ENCODE data around the gene SLX4IP.

SLX4IP gene

DNA sequence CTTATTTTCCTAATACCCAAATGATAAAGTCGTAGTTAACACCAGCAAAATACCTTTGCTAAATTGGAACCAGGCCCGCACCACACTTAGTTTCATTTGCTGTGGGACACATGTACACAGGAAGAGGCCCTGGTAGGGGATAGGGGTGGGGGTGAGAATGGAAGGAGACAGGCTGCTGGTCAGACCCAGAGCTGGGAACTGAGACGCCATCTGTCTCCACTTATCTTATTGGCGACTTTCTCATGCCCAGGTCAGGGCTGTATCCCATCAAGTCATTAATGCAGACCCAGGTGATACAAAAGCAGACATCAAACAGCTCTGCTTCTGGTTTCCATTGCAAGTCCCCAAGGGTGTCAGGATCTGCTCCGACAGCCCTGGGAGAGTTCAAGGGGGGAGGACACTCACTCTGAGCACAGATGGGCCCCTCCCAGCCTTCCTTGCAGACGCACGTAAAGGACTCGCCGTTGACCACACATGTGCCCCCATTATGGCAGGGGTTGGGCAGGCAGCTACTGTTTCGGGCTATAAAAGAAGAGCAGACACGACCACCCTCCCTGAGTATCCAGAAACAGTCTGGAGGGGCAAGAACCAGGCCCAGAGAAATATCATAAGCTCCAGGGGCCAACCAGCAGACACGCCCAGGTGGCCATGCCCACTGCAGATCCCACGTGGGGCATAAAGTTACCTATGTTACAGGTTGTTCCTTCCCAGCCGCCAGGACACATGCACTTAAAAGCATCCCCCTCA lies 209.5 kb downstream of the SLX4IP start:
- no peak for DNase-seq (ENCODE audit: low read depth in 2 of 2, low spot score in 1 of 2)

DNA sequence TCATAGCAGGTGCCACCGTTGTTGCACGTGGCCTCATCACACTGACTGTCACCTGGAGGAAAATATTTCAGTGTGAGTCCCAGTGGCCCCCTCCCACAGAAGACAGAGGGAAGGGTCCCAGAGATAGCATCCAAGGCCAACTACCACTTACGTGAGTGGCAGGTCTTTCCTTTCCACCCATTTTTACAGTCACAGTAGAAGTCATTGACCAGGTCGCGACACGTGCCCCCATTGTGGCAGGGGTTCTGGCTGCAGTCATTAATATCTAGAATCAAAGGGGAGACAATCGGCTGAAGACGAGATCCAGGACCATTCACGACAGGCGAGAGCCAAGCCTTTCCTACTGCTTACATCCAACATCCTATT lies 210.1 kb downstream of the SLX4IP start:
- DNase-seq (ENCODE audit: low read depth in 2 of 2, low spot score in 1 of 2): no peak

DNA sequence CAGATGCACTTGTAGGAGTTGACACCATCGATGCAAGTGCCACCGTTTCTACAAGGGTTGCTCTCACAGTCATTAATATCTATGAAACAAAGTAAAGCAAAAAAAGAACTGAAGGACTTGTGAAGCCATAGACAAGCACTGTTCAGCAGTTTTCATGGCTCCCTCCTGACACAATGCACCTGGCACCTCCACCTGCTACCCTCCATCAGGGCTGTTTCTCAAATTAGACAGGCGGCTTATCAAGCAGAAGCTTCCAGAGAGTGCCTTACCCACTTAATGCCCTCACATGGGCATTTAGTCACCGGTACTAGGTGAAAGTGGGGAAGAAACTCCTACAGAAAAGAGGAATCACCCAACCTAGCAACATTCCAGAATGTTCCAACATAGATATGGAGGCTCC lies 210.9 kb downstream of the SLX4IP start:
- DNase-seq (ENCODE audit: low read depth in 2 of 2, low spot score in 1 of 2): no peak

DNA sequence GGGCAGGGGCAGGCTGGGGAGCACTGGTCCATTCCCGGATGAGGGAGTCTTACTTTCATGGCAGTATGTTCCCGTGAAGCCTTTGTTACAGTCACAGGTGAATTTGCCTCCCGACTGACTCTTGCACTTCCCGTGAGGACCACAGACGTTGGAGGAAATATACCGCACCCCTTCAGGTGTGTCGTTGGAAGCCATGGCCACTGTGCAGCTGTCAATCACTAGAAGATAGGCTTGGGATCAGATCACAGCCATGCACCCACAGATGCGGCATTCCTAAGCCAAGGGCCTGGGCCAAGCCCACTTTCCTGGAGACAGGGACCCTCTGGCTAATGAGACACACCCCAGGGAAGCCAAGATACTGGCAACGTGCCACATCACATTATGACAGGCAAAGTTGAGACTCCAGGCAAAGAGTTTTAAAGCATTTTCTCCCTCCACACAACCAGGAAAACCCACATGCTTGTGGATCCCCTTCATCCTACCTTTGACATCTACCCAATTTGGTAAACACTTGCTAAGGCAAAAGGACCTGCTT lies 211.8 kb downstream of the SLX4IP start:
- DNase-seq (ENCODE audit: low read depth in 2 of 2, low spot score in 1 of 2): no peak

DNA sequence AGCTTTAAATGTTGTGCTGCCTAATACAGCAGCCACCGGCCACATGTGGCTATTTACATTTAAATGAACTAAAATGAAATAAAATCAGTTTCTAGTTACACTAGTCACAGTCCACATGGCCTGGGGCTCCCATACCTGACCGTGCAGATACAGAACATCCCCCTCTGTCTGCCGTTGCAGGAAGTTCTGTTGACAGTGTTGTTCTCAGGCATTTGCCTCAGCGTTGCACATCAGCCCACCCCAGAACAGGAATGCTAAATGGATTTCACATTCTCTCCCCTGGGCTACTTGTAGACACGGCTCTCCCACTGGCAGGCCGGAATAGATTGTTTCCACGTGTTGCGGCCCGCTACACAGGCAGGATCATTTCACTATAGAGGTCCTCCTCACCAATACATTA lies 212.4 kb downstream of the SLX4IP start:
- no peak for DNase-seq (ENCODE audit: low read depth in 2 of 2, low spot score in 1 of 2)

DNA sequence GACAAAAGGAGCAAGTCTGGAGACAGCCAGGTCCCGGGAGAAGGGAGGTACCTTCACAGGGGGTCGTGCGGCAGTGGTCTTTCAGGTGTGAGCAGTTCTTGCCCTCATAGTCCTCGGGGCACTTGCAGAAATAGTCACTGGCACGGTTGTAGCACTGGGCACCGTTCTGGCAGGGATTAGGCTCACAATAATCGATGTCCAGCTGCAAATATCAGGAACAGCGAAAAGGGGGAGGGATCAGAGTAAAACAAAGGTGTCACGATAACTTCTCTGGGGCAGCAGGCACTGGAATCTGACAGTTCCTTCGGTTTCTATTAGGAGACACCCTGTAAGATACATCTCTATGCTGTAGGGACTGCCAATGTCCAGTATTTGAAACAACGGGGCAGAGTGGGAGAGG lies 212.8 kb downstream of the SLX4IP start:
- DNase-seq (ENCODE audit: low read depth in 2 of 2, low spot score in 1 of 2): no peak

DNA sequence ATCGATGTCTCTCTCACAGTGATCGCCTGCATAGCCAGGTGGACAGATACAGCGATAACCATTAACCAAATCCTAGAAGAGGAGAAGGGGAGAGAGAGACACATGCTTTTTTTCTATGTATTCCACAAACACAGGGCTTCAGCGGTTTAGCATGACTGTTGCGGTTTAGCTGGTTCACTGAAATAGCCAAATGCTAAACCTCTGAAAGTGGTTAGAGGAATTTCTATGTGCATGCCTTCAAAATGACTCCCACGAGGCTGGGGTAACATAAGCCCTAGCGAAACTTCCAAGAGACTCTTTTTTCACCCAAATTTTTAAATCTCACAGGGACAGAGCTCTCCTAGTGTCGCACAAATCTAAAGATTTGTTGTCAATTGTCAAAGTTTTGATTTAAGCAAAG lies 213.5 kb downstream of the SLX4IP start:
- DNase-seq (ENCODE audit: low read depth in 2 of 2, low spot score in 1 of 2): no peak

DNA sequence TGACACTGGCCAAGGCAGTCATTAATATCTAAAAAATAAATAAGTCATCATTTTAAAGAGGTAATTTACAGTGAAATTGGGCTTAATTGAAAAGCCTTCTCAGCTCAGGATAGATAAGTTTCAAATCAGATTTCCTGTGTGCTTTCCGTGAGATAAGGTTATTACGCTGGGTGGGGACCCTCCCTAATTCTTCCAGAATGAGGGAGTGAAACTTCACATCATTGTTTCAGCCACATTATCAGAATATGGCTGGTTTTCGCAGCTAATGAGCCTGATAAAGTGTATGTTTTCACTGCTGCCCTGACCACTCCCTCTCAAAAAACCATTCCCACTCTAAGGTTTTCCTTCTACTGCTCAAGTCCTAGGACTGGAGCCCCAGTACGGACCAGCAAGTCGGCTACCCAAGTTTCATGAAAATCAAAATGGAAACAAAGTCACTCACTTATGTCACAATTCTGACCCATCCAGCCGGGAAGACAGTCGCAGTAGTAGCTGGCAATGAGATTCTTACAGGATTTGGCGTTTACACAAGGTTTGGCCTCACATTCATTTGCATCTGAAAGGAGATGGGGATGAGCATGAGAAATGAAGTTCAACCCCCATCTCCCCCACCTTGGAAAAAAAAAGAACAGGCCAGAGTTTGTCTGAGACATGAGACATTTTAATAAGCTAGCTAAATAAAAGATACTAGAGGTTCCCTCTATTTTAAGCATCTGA lies 214.1 kb downstream of the SLX4IP start:
- no peak for DNase-seq (ENCODE audit: low read depth in 2 of 2, low spot score in 1 of 2)

DNA sequence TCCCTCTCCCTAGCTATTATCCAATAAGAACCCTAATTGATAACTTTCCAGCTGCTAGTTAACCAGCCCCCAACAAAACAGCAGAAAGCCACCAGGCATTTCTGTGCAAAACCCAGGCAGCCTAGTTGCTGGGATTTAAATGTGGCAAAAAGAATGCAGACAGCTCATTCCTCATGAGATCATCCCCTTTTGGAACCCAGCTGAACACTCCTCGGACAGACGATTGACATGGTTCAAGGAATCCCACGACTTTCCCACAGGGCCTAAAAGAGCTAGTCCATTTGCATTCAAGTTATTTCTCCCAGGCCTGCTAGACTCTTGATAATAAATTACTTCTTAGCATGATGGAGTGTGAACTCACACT lies 214.7 kb downstream of the SLX4IP start:
- DNase-seq (ENCODE audit: low read depth in 2 of 2, low spot score in 1 of 2): no peak

DNA sequence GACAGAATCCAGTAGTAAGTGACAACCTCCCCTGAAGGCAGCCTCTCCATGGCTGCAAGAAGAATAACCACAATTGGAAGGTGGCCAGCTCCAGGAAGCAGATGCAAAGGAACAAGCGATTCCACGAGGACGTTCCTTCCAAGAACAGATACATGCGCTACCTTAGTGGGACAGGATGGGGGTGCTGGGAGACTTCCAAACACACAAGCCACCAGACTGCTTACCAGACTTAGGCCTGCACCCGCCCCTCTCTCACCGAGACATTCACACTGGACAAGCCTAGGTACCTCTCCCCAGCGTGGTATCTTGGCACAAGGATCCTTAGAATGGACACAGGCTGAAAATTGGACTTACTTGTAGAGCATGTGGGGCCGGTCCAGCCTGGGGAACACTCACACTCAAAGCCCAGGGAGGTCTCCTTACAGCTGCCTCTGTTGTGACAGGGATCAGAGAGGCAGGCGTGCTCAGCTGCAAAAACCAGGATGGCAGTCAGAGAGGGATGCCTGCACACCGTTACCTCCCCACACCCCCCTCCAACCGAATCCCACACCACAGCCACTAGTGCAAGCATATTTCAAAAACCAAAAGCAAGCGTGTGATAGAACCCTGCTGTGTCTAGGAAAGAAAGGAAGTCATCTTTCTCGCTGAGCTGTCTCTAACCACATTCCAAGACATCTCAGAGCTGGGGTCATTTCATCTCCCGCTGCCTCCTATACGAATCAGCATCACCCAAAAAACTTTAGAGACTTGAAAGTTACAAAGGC lies 216.3 kb downstream of the SLX4IP start:
- no peak for DNase-seq (ENCODE audit: low read depth in 2 of 2, low spot score in 1 of 2)

DNA sequence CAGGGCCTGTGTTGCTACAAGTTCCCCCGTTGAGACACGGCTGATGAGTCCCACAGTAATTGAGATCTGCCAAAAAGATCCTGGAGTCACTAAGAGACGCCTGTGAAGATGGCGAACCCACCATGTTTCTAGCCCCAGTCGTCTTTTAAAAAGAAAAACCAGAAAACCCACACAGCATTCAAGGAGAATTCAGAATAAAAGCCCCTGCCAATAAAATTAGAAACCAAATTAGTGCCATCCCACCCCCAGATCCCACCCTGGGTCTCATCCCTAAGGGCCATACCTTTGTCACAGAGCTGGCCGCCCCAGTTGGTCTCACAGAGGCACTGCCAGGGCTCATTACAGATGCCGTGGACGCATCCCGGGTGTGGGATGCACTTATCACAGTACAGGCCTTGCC lies 217.1 kb downstream of the SLX4IP start:
- no peak for DNase-seq (ENCODE audit: low read depth in 2 of 2, low spot score in 1 of 2)

DNA sequence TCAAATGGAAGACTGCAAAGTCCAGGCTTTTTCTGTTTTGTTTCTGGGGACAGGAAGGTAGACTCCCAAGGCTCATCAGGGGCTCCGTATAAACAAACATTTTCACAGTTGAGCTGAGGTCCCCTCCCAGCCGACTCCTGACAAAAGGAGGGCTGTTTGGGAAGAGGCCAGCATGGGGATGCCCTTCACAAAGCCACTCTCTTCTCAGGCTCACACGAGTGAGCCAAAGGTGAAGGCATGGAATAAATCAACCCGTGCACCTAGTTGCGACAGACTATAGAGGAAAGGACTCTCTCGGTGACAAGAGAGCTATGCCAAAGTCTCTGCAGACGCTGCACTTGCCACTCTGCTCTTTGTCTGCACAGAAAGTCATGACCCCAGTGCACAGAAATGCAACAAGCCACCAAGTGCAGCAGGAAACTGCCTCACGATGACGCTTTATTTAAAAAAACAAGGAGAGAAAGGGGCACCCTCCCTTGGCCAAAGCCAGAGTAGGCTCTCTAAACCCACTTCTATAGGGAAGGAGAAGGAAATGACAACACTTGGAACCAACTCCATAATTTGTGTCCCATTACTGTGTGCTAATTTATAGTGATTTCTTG lies 217.7 kb downstream of the SLX4IP start:
- DNase-seq (ENCODE audit: low read depth in 2 of 2, low spot score in 1 of 2): no peak

DNA sequence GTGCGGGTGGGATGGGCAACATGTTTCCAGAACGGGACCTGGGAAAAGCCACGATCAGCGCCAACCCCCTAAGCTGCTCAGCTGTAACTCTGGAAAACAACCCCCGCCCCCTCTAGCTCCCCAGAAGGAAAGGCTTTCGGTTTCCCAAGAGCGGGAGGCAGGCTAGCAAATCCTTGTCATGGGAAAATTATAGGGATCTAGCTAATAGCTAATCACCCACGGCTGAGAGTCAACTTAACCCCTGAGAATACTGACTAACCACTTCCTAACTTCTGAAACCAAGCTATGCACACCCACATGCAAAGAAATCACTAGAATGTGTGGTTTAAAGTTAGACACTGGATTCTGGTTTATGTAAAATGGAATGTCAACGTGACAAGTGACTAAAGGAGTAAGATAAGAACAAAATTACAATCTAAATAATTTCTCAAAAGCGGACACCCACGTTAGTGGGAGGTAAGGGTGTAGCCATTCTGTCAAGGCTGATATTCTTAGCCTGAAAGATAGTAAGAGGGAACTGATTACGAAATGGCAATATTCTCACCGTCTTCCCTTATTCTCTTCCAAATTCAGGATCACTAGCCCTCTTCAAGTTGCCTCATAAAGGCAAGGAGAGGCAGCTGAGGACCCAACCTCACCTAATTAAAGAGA lies 218.6 kb downstream of the SLX4IP start:
- no peak for DNase-seq (ENCODE audit: low read depth in 2 of 2, low spot score in 1 of 2)

DNA sequence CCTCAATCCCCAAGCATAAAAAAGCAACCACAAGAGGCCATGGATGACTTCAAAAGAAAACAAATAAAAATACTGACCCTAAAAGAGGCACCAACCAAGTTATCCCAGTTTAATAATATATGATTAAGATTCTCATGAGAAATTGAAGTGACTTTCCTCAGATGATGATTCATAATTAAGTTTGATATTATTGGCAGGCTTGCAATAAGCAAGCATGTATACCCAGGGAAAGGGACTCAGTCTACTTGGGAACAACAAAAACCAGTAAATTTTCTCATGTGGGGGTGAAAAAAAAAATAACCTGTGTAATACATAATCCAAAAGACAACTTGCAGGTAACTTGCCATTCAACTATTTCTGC lies 219.1 kb downstream of the SLX4IP start:
- no peak for DNase-seq (ENCODE audit: low read depth in 2 of 2, low spot score in 1 of 2)

DNA sequence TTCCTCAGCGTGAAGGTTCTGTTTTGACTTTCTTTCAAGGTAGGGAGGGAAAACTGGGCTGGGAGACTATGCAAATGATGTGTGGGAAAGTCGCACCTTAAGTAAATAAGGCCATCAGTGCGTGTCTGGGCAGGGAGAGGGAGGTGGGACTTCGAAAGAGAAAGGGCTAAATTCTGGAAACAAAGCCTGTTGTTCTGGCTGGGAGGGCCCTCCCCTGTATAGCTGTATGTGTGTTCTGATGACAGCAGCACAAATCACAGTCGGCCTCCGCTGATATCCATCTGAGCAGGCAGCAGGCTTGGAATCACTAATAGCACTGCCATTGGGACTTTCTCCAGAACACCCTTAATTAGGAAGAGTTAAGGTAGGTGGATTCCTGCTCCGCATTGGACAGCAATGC lies 219.5 kb downstream of the SLX4IP start:
- DNase-seq (ENCODE audit: low read depth in 2 of 2, low spot score in 1 of 2): no peak

DNA sequence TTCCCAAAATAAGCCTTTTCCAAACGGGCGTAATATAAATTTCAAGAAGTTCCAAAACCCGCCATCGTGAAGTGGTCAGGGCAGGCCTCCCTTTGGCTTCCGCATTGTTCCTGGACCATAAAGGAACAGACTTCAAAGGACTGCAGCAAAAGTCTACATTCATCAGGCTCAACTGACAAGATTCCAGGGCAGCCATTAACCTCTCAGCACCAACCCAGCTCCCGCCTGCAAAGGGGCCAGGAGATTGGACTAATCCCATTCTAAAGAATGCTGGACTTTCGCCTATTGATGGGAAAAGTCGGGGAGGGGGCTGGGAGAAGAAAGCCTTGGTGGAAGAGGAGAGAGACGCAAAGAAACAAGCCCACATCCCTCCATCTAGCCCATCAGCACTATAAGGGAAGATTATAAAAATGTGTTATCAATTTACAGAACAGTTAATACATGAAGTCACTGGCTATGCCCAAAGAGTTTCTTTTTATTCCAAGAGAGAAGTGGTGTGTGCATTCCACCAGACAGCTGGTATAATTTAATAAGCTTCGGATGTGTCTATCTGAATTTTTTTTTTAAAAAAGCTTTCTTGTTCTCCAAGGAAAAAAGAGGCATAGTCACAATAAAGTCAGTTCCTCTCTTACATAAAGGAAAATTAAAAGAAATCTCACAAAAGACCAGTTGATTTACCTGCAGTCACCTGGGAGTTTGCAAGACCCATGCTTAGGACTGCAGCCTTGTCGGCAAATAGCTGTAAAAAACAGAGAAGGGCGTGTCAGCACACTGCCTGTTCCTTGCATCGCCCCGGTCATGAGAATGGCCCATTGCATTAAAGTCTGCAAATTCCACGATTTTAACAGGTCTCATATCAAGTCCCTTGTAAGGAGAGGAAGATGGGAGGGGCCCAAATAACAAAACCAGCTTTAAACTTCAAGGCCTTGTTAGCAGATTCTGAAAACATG lies 220.9 kb downstream of the SLX4IP start:
- no peak for DNase-seq (ENCODE audit: low read depth in 2 of 2, low spot score in 1 of 2)

DNA sequence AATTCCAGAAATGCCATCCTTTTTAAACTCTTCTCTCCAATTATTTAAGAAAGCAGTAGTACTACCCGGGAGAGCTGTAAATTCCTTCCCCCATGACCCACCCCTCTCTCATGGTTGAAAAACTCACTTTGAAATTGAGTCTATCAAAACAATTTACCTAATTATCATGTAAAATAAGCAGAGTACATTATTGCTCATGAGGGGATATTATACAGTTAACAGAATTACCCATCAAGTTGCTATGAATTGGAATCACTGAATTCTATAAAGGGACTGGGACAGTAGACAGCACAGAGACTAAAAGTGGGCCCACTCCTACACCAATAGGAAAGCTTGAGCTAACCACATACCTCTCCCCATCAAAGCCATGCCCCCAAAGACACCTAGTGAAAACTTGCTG lies 222.3 kb downstream of the SLX4IP start:
- DNase-seq (ENCODE audit: low read depth in 2 of 2, low spot score in 1 of 2): no peak

DNA sequence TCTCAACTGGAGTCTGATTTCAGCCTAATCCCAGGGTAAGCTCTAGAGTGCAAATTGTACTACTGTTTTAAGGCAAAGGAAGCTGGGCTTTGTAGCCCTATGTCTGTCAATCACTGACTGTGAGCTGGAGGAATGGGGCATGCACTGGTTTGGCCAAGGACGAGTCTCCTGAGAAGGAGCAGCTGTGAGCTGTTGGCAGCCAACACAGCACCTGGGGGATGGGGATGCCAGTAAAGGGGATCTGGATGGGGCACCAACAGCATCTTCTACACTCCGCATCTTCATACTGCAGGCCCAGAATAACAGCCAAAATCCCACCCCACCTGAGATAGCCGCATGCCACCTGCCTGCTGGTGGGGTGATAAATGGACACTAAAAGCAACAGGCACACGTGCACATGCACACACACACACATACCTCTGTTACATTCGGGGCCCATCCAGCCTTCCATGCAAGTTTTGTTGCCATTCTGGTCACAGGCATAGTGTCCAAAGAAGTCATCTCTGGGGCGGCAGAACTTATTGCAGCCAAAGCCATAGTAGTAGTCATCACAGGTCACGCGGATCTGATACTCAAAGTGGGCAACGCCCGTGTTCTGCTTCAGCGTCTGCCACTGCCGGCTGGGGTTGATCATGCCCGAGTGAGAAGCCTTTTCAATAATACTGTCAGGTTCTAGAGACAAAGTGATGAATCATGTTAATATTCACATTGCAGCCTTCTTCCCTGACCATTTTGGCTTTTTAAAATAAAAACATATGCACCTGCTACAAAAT lies 223.1 kb downstream of the SLX4IP start:
- DNase-seq (ENCODE audit: low read depth in 2 of 2, low spot score in 1 of 2): no peak

DNA sequence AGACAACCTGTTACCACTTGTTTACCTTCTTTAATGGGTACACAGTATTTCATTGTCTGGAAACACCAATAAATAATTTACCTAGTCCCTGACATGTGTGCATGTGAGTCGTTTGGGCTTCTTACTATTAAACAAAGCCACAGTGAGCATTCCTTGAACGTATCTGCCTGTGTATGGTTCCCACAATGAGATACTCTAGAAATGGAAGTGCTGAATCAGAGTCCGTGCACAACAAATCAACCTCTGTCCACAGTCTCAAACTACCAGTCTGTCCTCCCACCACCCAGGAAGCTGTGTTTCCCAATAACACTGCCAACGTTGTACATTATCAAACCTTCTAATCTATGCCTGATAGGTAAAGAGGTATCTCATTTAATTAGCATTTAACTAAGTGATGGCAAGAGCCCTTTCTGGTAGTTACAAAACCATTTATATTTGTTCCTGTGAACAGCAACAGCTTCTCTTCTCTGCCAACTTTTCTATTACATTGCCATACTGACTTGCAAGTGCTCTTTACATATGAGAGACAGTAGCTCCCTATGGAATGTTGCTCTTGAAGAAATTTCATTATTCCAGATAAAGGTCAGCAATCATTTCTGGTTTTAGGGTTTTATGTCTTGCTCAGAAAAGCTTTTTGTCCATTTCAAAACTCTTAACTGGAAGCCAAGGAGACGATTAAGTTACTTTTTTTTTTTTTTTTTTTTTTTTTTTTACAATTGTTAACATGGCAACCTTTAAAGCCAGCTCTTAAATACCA lies 223.9 kb downstream of the SLX4IP start:
- DNase-seq (ENCODE audit: low read depth in 2 of 2, low spot score in 1 of 2): no peak

Measured in stimulated activated CD8-positive, alpha-beta memory T cell treated with anti-CD3 and anti-CD28 coated beads, Interleukin-4, amount 100 ng/mL, for 4 hours (primary cell).